Jurkat, Clone E6-1 (cell line): ENCODE results near the gene RRAD.
"Not testable (repeated sequence)": the region's sequence is repeated elsewhere in the genome, so short reads cannot be mapped to it uniquely, and the experiment has no call there.

Source experiments
- DNase-seq: peaks from one replicate; pipeline ENCODE4 v3.0.0-alpha.2; 2011; ENCODE audit warnings: low read depth, low spot score
- H3K4me3 ChIP-seq: 2 replicates; pipeline ENCODE4 v1.5.1; 2011; ENCODE audit warnings: mild to moderate bottlenecking, low read length, control low read depth, moderate library complexity

The RRAD gene

GRCh38 chr16:66905633-66906539, 19.4 kb downstream of the RRAD start:
- H3K4me3 ChIP-seq = no peak overlapping the region
- DNase-seq = peak; percentile 87

- no peak for DNase-seq
- H3K4me3 ChIP-seq = no peak overlapping the region
Measured at GRCh38 chr16:66904846-66905632, 20.3 kb downstream of the RRAD start.

GRCh38 chr16:66904428-66904845, 20.9 kb downstream of the RRAD start:
- no peak for DNase-seq
- H3K4me3 ChIP-seq = no peak overlapping the region

- no peak overlapping the region for H3K4me3 ChIP-seq
- DNase-seq = no peak
Measured at GRCh38 chr16:66903544-66904427, 21.5 kb downstream of the RRAD start.

- no peak for DNase-seq
- H3K4me3 ChIP-seq = no peak overlapping the region
Measured at GRCh38 chr16:66902648-66903543, 22.4 kb downstream of the RRAD start.

- DNase-seq = no peak
- H3K4me3 ChIP-seq = no peak overlapping the region
Measured at GRCh38 chr16:66901626-66902025, 23.7 kb downstream of the RRAD start.

- DNase-seq = no peak
- H3K4me3 ChIP-seq = no peak overlapping the region
Measured at GRCh38 chr16:66900721-66901441, 24.5 kb downstream of the RRAD start.

GRCh38 chr16:66899945-66900710, 25.2 kb downstream of the RRAD start:
- H3K4me3 ChIP-seq = no peak overlapping the region

GRCh38 chr16:66899310-66899944, 25.9 kb downstream of the RRAD start:
- H3K4me3 ChIP-seq = no peak overlapping the region
- DNase-seq = no peak

More at GRCh38 chr16:66899945-66900710, 25.2 kb downstream of the RRAD start:
- no peak for DNase-seq

- no peak overlapping the region for H3K4me3 ChIP-seq
- DNase-seq = no peak
Measured at GRCh38 chr16:66898933-66899309, 26.4 kb downstream of the RRAD start.

GRCh38 chr16:66898207-66898606, 27.1 kb downstream of the RRAD start:
- no peak for DNase-seq
- H3K4me3 ChIP-seq = no peak overlapping the region

- DNase-seq, H3K4me3 ChIP-seq: not testable (repeated sequence)
Measured at GRCh38 chr16:66896682-66897081, 28.7 kb downstream of the RRAD start.

GRCh38 chr16:66895999-66896398, 29.3 kb downstream of the RRAD start:
- H3K4me3 ChIP-seq = no peak overlapping the region
- no peak for DNase-seq

GRCh38 chr16:66895689-66895979, 29.7 kb downstream of the RRAD start:
- no peak overlapping the region for H3K4me3 ChIP-seq
- DNase-seq = no peak

GRCh38 chr16:66894948-66895688, 30.2 kb downstream of the RRAD start:
- DNase-seq = no peak

GRCh38 chr16:66894055-66894454, 31.3 kb downstream of the RRAD start:
- DNase-seq = no peak
- no peak overlapping the region for H3K4me3 ChIP-seq

More at GRCh38 chr16:66894948-66895688, 30.2 kb downstream of the RRAD start:
- no peak overlapping the region for H3K4me3 ChIP-seq
